ENCODE measurements around the gene DLGAP4.

Gene DLGAP4

DNA sequence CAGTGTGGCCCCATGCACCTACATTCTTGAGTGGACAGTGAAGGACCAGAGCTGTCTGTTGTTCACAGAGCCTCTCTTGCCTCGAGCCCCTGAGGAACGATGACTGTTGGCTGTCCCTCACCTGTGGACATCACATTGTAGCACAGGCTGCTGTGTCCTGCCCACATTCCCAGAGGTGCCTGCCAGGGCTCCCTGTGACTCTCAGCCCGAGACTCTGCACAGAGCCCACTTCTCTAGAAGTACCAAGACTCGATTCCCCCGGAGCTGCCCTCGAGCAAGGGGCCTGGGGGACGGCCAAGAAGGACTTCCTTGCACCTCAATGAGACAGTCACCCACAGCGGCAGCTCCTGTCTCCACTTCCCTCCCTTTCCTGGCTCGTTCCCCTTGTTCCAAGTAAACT lies 28.6 kb upstream of the DLGAP4 start:
- no peak for DNase-seq (ENCODE audit: low read depth, low spot score)
- no peak overlapping the region for H3K4me3 ChIP-seq (ENCODE audit: insufficient read length, low read depth)
- TF ChIP-seq YY1 (IDR thresholded peaks at IDR 0.05; ENCODE audit: insufficient read depth, insufficient read length) (no peak), SUZ12 (IDR thresholded peaks at IDR 0.05; ENCODE audit: extremely low read depth, insufficient read depth, insufficient read length) (no peak), ZNF274 (IDR thresholded peaks at IDR 0.05; ENCODE audit: low read depth, low read length) (no peak)
- H3K36me3 ChIP-seq (ENCODE audit: insufficient read depth, insufficient read length, low read length) = no peaks in the 10 kb centered on the region
- H3K9me3 ChIP-seq (ENCODE audit: insufficient read depth, low read length) = no peaks in the 10 kb centered on the region
- no peak overlapping the region for H3K9ac ChIP-seq (ENCODE audit: insufficient read length, low read depth)
- no peaks in the 10 kb centered on the region for H3K27me3 ChIP-seq (ENCODE audit: insufficient read depth, insufficient read length)
- H3K4me1 ChIP-seq (ENCODE audit: insufficient read depth, insufficient read length) = peaks cover 6% of the 10 kb centered on the region

DNA sequence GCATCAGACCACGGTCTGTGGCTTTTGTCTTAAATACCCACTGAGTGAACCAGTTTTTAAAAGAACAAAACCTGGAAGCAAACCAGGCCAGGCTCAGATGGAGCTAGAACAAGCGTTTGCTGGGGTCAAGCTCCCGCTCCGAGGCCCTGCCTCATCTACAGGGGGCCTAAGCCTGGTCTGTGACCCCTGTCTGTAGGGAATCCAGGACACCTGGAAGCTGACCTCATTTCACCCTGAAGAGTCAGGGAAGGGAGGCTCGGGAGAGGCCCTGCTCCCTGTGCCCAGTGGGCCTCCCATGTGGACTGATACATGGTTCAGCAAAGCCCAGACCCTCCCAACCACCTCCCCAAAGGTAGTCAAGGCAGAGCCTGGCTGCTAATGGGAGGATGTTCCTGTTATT lies 26.8 kb upstream of the DLGAP4 start:
- Histone ChIP-seq H3K27me3 (ENCODE audit: insufficient read depth, insufficient read length) (no peaks in the 10 kb centered on the region), H3K9ac (ENCODE audit: insufficient read length, low read depth) (no peak overlapping the region), H3K9me3 (ENCODE audit: insufficient read depth, low read length) (no peaks in the 10 kb centered on the region), H3K4me1 (ENCODE audit: insufficient read depth, insufficient read length) (no peaks in the 10 kb centered on the region), H3K4me3 (ENCODE audit: insufficient read length, low read depth) (no peak overlapping the region), H3K36me3 (ENCODE audit: insufficient read depth, insufficient read length, low read length) (no peaks in the 10 kb centered on the region)
- DNase-seq (ENCODE audit: low read depth, low spot score) = no peak
- TF ChIP-seq YY1 (IDR thresholded peaks at IDR 0.05; ENCODE audit: insufficient read depth, insufficient read length) = no peak
- no peak for TF ChIP-seq ZNF274 (IDR thresholded peaks at IDR 0.05; ENCODE audit: low read depth, low read length)
- no peak for TF ChIP-seq SUZ12 (IDR thresholded peaks at IDR 0.05; ENCODE audit: extremely low read depth, insufficient read depth, insufficient read length)

DNA sequence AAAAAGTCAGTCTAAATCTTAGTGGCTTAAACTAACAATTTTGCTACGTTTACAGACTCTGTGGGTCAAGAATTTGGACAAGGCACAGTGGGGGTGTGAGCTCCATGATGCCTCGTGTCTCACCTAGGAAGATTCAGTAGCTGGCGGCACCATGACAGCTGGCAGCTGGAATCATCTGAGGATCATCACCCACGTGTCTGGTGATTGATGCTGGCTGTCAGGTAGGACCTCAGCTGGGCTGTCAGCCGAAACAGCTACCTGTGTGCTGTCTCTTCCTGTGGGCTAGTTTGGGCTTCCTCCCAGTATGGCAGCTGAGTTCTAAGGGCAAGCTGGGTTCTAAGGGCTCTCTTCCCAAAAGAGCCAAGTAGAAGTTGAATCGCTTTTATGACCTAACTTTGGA lies 26.4 kb upstream of the DLGAP4 start:
- Histone ChIP-seq H3K4me1 (ENCODE audit: insufficient read depth, insufficient read length) (no peaks in the 10 kb centered on the region), H3K9ac (ENCODE audit: insufficient read length, low read depth) (no peak overlapping the region), H3K27me3 (ENCODE audit: insufficient read depth, insufficient read length) (no peaks in the 10 kb centered on the region), H3K36me3 (ENCODE audit: insufficient read depth, insufficient read length, low read length) (no peaks in the 10 kb centered on the region), H3K9me3 (ENCODE audit: insufficient read depth, low read length) (no peaks in the 10 kb centered on the region), H3K4me3 (ENCODE audit: insufficient read length, low read depth) (no peak overlapping the region)
- TF ChIP-seq YY1 (IDR thresholded peaks at IDR 0.05; ENCODE audit: insufficient read depth, insufficient read length) (no peak), ZNF274 (IDR thresholded peaks at IDR 0.05; ENCODE audit: low read depth, low read length) (no peak)
- no peak for DNase-seq (ENCODE audit: low read depth, low spot score)

DNA sequence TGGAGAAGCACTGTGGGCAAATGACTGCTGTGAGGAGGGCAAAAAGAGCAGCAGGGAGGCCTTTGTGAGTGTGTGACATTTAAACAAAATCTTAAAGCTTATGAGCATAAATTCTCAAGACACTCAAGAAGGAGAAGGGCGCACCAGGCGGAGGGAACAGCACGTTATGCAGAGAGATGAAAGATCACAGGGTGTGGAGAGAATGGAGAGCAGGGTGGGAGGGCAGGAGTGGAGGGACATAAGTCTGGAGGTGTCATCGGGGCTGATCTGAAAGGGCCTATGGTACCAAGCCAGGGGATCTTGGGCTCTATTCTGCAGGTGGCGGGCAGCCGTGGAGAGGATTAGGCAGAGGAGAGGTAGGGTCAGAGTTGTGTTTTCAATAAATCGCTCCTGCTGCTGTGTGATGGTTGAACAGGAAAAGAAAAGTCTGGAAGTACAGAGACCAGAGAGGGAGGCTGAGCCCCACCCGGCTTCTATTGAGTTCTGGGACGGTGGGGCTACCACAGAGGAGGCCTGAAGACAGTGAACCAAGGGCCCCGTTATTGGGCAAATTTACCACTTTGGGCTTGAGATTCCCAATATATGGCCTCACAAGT lies 24.3 kb upstream of the DLGAP4 start:
- TF ChIP-seq ZNF274 (IDR thresholded peaks at IDR 0.05; ENCODE audit: low read depth, low read length) (no peak), YY1 (IDR thresholded peaks at IDR 0.05; ENCODE audit: insufficient read depth, insufficient read length) (no peak), SUZ12 (IDR thresholded peaks at IDR 0.05; ENCODE audit: extremely low read depth, insufficient read depth, insufficient read length) (no peak)
- DNase-seq (ENCODE audit: low read depth, low spot score) = no peak
- Histone ChIP-seq H3K4me3 (ENCODE audit: insufficient read length, low read depth) (no peak overlapping the region), H3K9ac (ENCODE audit: insufficient read length, low read depth) (no peak overlapping the region), H3K4me1 (ENCODE audit: insufficient read depth, insufficient read length) (no peaks in the 10 kb centered on the region), H3K9me3 (ENCODE audit: insufficient read depth, low read length) (no peaks in the 10 kb centered on the region), H3K36me3 (ENCODE audit: insufficient read depth, insufficient read length, low read length) (no peaks in the 10 kb centered on the region), H3K27me3 (ENCODE audit: insufficient read depth, insufficient read length) (no peaks in the 10 kb centered on the region)

DNA sequence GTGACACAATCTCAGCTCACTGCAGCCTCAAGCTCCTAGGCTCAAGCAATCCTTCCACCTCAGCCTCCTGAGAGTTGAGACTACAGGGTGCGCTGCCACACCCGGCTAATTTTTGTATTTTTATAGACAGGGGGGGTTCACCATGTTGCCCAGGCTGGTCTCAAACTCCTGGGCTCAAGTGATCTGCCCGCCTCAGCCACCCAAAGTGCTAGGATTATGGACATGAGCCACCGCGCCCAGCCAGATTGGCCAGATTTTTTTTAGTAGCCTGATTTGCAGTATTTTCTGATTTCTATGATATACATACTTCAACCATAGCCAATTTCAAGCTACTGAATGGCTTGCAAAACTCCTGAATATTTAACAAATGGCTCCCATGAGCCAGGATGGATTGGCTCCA lies 21.4 kb upstream of the DLGAP4 start:
- TF ChIP-seq YY1 (IDR thresholded peaks at IDR 0.05; ENCODE audit: insufficient read depth, insufficient read length) (no peak), ZNF274 (IDR thresholded peaks at IDR 0.05; ENCODE audit: low read depth, low read length) (no peak), SUZ12 (IDR thresholded peaks at IDR 0.05; ENCODE audit: extremely low read depth, insufficient read depth, insufficient read length) (no peak)
- H3K9ac ChIP-seq (ENCODE audit: insufficient read length, low read depth) = no peak overlapping the region
- no peaks in the 10 kb centered on the region for H3K4me1 ChIP-seq (ENCODE audit: insufficient read depth, insufficient read length)
- no peaks in the 10 kb centered on the region for H3K36me3 ChIP-seq (ENCODE audit: insufficient read depth, insufficient read length, low read length)
- no peak for DNase-seq (ENCODE audit: low read depth, low spot score)
- H3K9me3 ChIP-seq (ENCODE audit: insufficient read depth, low read length) = no peaks in the 10 kb centered on the region
- no peaks in the 10 kb centered on the region for H3K27me3 ChIP-seq (ENCODE audit: insufficient read depth, insufficient read length)
- no peak overlapping the region for H3K4me3 ChIP-seq (ENCODE audit: insufficient read length, low read depth)

DNA sequence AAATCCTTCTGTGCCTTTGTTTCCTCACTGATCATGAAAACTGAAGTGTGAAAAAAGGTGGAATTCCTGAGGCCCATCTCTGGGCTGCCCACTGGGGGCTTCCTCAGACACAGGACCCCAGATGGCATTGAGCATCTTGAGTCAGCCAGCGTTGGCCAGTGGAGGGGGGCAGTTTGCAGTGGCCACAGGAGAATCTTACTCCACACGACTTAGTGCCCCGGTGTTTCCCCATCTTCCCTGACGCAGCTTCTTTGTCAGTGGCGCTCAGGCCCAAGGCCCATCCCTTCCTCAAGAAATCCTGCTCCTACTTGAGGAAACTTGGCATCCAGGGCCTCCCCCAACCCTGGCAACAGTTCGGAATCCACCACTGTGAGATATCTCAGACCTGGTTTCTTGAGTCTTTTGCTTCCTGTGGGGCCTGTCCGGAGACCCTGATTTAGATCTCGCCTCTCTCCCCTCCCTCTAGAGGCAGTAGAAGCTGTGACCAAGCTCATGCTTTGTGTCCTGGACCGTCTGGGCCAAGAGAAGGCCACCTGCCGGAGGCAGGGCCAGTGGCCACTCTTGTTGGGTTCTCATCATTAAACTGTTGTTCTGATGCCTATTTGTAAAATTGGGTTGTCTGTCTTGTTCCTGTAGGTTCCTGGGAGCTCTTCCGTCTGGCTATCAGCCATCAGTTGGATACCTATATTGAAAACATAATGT lies 20.2 kb upstream of the DLGAP4 start:
- Histone ChIP-seq H3K9ac (ENCODE audit: insufficient read length, low read depth) (no peak overlapping the region), H3K4me1 (ENCODE audit: insufficient read depth, insufficient read length) (no peaks in the 10 kb centered on the region), H3K9me3 (ENCODE audit: insufficient read depth, low read length) (no peaks in the 10 kb centered on the region), H3K36me3 (ENCODE audit: insufficient read depth, insufficient read length, low read length) (no peaks in the 10 kb centered on the region), H3K27me3 (ENCODE audit: insufficient read depth, insufficient read length) (no peaks in the 10 kb centered on the region), H3K4me3 (ENCODE audit: insufficient read length, low read depth) (no peak overlapping the region)
- no peak for TF ChIP-seq ZNF274 (IDR thresholded peaks at IDR 0.05; ENCODE audit: low read depth, low read length)
- TF ChIP-seq SUZ12 (IDR thresholded peaks at IDR 0.05; ENCODE audit: extremely low read depth, insufficient read depth, insufficient read length) = no peak
- no peak for TF ChIP-seq YY1 (IDR thresholded peaks at IDR 0.05; ENCODE audit: insufficient read depth, insufficient read length)
- no peak for DNase-seq (ENCODE audit: low read depth, low spot score)

DNA sequence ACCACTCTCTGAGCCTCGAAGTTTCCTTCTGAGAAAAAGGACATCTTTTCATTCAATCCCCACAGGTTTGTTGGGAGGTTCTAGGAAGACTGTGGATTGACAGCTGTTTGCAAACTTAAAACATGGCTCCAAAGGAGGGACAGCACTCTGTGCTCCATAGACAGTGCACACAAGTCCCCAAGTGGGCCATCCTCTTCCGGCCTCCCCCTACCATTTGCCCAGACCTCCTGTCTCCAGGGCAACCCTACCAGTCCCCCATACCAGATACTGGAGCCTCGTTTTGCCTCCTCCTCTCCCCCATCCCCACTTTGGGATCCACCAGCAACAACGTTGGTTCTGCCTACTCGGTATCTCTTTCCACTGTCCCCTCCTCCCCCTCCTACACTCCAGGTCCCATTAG lies 8.5 kb upstream of the DLGAP4 start:
- no peaks in the 10 kb centered on the region for H3K4me1 ChIP-seq (ENCODE audit: insufficient read depth, insufficient read length)
- peaks cover 12% of the 10 kb centered on the region for H3K27me3 ChIP-seq (ENCODE audit: insufficient read depth, insufficient read length)
- H3K4me3 ChIP-seq (ENCODE audit: insufficient read length, low read depth) = no peak overlapping the region
- no peaks in the 10 kb centered on the region for H3K36me3 ChIP-seq (ENCODE audit: insufficient read depth, insufficient read length, low read length)
- H3K9me3 ChIP-seq (ENCODE audit: insufficient read depth, low read length) = no peaks in the 10 kb centered on the region
- H3K9ac ChIP-seq (ENCODE audit: insufficient read length, low read depth) = no peak overlapping the region
- TF ChIP-seq ZNF274 (IDR thresholded peaks at IDR 0.05; ENCODE audit: low read depth, low read length) (no peak), YY1 (IDR thresholded peaks at IDR 0.05; ENCODE audit: insufficient read depth, insufficient read length) (no peak), SUZ12 (IDR thresholded peaks at IDR 0.05; ENCODE audit: extremely low read depth, insufficient read depth, insufficient read length) (no peak)
- no peak for DNase-seq (ENCODE audit: low read depth, low spot score)
